ENCODE results near the gene NRIP1. TPM values are rescaled to one million over a fixed set of nuclear protein-coding genes. Genes with fewer than 3 reads are reported as not detected.

The NRIP1 gene
- total and polyA plus RNA-seq, 11 donors: 2.9 to 32.0 (median 17.6) TPM

- DNase-seq: no peak
- TF ChIP-seq POLR2A (IDR thresholded peaks at IDR 0.05): no peak
- TF ChIP-seq CTCF (IDR thresholded peaks at IDR 0.05): no peak
- intact Hi-C loops (cut with DNase I): no loop called here
- H3K9me3 ChIP-seq: peaks cover 0 to 15% (median 0%) of the 10 kb centered on the region in 12 donors
- peaks cover 0 to 32% (median 19%) of the 10 kb centered on the region in 12 donors for H3K4me1 ChIP-seq
- peaks cover 0 to 18% (median 7%) of the 10 kb centered on the region in 9 donors for H3K36me3 ChIP-seq
- ATAC-seq: no peak
- no peak overlapping the region for H3K27ac ChIP-seq
- H3K27me3 ChIP-seq: no peaks in the 10 kb centered on the region
- WGBS, 4 donors: 90 to 96% (median 92%) methylated on average over 3 of the region's 3 CpGs
- no peak overlapping the region for H3K4me3 ChIP-seq
Measured at GRCh38 chr21:15045017-15045416, 19.8 kb downstream of the NRIP1 start.

- no peak for ATAC-seq
- Histone ChIP-seq H3K4me1 (peaks cover 0 to 13% (median 5%) of the 10 kb centered on the region in 12 donors), H3K27me3 (no peaks in the 10 kb centered on the region), H3K9me3 (peaks cover 0 to 15% (median 0%) of the 10 kb centered on the region in 12 donors), H3K27ac (no peak overlapping the region), H3K4me3 (no peak overlapping the region), H3K36me3 (peaks cover 0 to 19% (median 7%) of the 10 kb centered on the region in 9 donors)
- intact Hi-C loops (cut with DNase I): no loop called here
- no peak for DNase-seq
- no peak for TF ChIP-seq CTCF (IDR thresholded peaks at IDR 0.05)
- TF ChIP-seq POLR2A (IDR thresholded peaks at IDR 0.05): no peak
Measured at GRCh38 chr21:15042531-15042930, 22.3 kb downstream of the NRIP1 start.

- TF ChIP-seq POLR2A (IDR thresholded peaks at IDR 0.05): no peak
- peaks cover 0 to 23% (median 7%) of the 10 kb centered on the region in 9 donors for H3K36me3 ChIP-seq
- no peak overlapping the region for H3K27ac ChIP-seq
- intact Hi-C loops (cut with DNase I): no loop called here
- H3K4me1 ChIP-seq: peaks cover 0 to 28% (median 7%) of the 10 kb centered on the region in 12 donors
- peaks cover 0 to 6% (median 0%) of the 10 kb centered on the region in 12 donors for H3K9me3 ChIP-seq
- no peak overlapping the region for H3K4me3 ChIP-seq
- ATAC-seq (no peak), DNase-seq (no peak)
- WGBS, 4 donors: 94 to 99% (median 96%) methylated on average over 1 of the region's 1 CpG
- H3K27me3 ChIP-seq: no peaks in the 10 kb centered on the region
Measured at GRCh38 chr21:15039607-15040299, 25.0 kb downstream of the NRIP1 start.

- intact Hi-C loops (cut with DNase I): no loop called here
- 91 to 97% (median 95%) methylated on average over 1 of the region's 1 CpG for WGBS, 4 donors
- TF ChIP-seq CTCF (IDR thresholded peaks at IDR 0.05) (no peak), POLR2A (IDR thresholded peaks at IDR 0.05) (no peak)
- Histone ChIP-seq H3K27ac (no peak overlapping the region), H3K27me3 (no peaks in the 10 kb centered on the region), H3K4me1 (peaks cover 0 to 31% (median 10%) of the 10 kb centered on the region in 12 donors), H3K36me3 (peaks cover 0 to 21% (median 7%) of the 10 kb centered on the region in 9 donors), H3K9me3 (peaks cover 0 to 6% (median 0%) of the 10 kb centered on the region in 12 donors), H3K4me3 (no peak overlapping the region)
- DNase-seq (no peak), ATAC-seq (no peak)
Measured at GRCh38 chr21:15037900-15038293, 26.9 kb downstream of the NRIP1 start.
